ENCODE measurements around the gene STK11IP.

STK11IP gene

DNA sequence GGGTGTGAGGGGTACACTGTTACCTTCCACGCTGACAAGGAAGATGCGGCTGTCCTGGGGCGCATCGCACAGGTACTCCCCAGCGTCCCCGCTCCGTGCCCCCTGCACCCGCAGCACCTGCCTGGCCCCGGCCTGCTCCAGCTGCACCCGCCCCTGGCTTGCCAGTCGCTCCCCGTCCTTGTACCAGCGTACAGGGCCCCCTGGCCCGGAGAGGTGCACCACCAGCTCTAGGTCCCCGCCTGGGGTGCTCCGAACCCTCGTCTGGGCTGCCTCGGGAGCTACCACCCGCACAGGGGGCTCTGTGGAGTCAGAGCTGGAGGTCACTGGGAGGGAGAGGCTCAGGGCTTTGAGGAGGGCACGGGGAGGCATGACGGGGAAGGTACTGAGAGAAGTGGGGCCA lies 40.3 kb upstream of the STK11IP start:
- H3K9me3 ChIP-seq (ENCODE audit: control insufficient read depth, low read length): no peaks in the 10 kb centered on the region
- peaks cover 14% of the 10 kb centered on the region for H3K27me3 ChIP-seq (ENCODE audit: control insufficient read depth, insufficient read depth, low read length)
- H3K4me1 ChIP-seq (ENCODE audit: control insufficient read depth, insufficient read depth, low read length): peaks cover 8% of the 10 kb centered on the region
- H3K9ac ChIP-seq (ENCODE audit: low read length): no peak overlapping the region
- no peaks in the 10 kb centered on the region for H3K36me3 ChIP-seq (ENCODE audit: control insufficient read depth, insufficient read depth, low read length)
- H3K4me3 ChIP-seq (ENCODE audit: low read length): no peak overlapping the region

DNA sequence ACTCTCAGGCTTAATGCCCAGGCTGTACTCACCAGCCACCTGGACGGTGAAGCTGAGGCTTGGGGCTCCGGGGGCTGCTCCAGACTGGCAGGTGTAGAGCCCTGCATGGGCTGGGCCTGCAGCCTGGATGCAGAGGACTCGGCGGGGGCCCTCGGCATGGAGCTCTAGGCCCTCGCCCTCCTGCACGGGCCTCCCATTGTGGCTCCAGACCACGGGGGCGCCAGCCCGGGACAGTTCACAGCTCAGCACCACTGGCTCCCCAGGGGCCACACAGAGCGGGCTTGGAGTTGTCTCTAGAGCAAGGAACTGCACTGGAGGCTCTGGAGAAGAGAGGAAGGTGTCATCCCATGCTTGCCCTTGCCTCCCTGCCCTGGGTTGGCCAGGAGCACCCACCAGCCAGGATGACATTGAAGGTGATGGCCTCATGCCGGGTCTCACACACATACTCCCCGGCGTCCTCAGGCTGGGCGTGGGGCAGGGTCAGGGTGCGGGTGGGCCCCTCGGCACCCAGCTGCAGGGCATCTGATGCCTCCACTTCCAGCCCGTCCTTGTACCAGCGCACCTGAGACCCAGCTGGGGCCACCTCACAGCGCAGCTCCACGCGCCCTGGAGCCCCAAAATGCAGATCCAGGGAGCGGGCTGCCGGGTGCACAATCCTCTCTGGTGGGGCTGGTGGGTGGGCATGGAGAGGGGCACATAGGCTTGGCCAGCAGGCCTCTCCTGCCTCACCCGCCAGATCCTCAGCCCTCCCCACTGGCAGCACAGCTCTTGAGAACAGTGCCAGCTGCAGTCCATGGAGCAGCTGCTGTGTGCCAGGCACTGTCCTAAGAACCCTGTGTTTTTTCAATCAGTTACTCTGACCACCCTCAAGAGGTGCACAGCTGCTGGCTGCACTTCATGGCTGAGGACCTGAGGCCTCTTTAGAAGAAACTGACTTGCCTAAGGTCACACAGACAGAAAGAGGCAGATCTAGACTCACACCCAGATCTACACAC lies 39.6 kb upstream of the STK11IP start:
- no peak overlapping the region for H3K9ac ChIP-seq (ENCODE audit: low read length)
- no peak overlapping the region for H3K4me3 ChIP-seq (ENCODE audit: low read length)
- H3K4me1 ChIP-seq (ENCODE audit: control insufficient read depth, insufficient read depth, low read length): peaks cover 4% of the 10 kb centered on the region
- H3K36me3 ChIP-seq (ENCODE audit: control insufficient read depth, insufficient read depth, low read length): no peaks in the 10 kb centered on the region
- no peaks in the 10 kb centered on the region for H3K9me3 ChIP-seq (ENCODE audit: control insufficient read depth, low read length)
- peaks cover 9% of the 10 kb centered on the region for H3K27me3 ChIP-seq (ENCODE audit: control insufficient read depth, insufficient read depth, low read length)

DNA sequence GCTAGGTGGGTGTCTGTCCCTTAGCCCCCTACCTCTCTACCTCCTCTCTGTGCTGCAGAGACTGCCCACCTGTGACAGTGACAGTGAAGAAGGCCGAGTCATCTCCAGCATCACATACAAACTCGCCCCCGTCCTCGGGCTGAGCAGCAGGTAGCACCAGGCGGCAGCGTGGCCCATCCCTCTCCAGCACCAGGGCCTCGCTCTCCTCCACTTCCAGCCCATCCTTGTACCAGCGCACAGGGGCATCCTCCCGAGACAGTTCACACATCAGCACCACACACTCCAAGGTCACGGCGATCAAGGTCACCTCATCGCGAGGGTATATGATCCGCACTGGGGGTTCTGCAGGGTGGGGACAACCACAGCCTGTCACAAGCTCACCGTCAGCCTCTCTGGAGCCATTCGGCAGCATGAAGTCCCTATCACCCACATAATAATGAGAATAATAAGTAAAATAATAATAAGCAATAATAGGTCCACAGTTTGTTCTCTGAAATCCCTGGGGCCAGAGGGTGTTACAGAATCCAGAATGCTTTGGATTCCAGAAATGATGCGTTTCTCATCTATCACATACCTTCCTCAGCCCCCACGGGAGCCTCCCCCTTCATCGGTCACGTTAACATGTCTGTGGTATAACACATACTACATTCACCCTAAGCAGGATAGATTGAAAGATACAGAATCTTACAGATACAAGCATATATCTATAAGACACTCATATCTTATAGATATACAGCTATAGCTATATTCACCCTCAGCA lies 38.3 kb upstream of the STK11IP start:
- H3K36me3 ChIP-seq (ENCODE audit: control insufficient read depth, insufficient read depth, low read length): no peaks in the 10 kb centered on the region

DNA sequence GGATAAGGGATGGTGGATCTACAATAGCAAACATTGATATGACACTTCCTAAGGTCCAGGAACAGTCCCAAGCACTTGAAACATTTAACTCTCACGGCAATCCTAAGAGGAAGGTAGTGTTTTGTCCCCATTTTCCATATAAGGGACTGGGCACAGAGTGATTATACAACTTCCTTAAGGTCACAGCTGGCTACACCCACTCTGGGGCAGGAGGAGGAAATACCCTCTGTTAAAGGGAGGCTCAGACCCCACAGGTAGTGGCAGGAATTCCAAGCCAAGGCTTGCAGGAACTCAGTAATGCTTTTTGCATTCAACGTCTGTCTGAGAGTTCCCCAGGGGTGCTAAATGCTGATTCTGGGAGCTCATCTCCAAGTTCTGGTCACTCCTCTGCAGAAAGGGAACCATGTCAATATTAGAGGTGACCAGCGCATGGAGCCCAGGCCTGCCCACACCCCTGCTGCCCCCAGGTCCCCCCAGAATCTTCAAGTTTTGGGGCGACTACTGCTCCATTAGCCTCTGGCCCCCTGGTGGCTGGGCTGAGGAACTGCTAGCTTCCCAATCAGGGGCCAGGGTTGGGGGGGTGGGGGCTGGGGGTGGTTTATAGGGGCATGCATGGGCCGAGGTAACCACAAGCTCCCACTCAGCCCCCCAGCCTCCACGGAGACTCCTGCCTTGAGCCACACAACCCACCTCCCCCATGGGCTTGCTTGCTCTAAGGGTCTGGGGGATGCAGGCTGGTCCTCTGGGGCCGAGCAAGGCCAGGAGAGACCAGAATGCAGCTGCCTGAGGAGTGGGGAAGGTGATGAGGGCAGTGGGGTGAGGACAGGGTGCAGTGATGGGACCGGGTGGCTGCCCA lies 37.4 kb upstream of the STK11IP start:
- Histone ChIP-seq H3K36me3 (ENCODE audit: control insufficient read depth, insufficient read depth, low read length) (no peaks in the 10 kb centered on the region), H3K9me3 (ENCODE audit: control insufficient read depth, low read length) (no peaks in the 10 kb centered on the region), H3K4me1 (ENCODE audit: control insufficient read depth, insufficient read depth, low read length) (no peaks in the 10 kb centered on the region), H3K9ac (ENCODE audit: low read length) (no peak overlapping the region), H3K4me3 (ENCODE audit: low read length) (no peak overlapping the region), H3K27me3 (ENCODE audit: control insufficient read depth, insufficient read depth, low read length) (no peaks in the 10 kb centered on the region)

More for the DNA sequence above, 38.3 kb upstream of the STK11IP start:
- no peak overlapping the region for H3K4me3 ChIP-seq (ENCODE audit: low read length)
- no peaks in the 10 kb centered on the region for H3K27me3 ChIP-seq (ENCODE audit: control insufficient read depth, insufficient read depth, low read length)
- H3K9me3 ChIP-seq (ENCODE audit: control insufficient read depth, low read length): no peaks in the 10 kb centered on the region
- H3K4me1 ChIP-seq (ENCODE audit: control insufficient read depth, insufficient read depth, low read length): no peaks in the 10 kb centered on the region
- H3K9ac ChIP-seq (ENCODE audit: low read length): no peak overlapping the region

DNA sequence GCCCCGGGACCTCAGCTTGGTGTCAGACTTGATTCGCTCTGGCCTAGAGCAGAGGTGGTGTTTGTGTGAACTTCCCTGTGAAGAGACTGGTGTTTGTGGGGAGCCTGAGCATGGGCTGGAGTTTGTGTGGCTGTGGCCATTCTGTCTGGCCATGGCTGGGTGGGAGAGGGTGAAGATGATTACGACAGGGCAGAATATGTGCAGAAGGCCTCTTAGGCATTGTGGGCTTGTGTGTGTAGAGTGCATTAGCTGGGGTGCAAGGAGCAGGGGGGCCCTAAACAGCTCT lies 36.8 kb upstream of the STK11IP start:
- H3K9ac ChIP-seq (ENCODE audit: low read length): no peak overlapping the region
- H3K36me3 ChIP-seq (ENCODE audit: control insufficient read depth, insufficient read depth, low read length): no peaks in the 10 kb centered on the region
- no peaks in the 10 kb centered on the region for H3K4me1 ChIP-seq (ENCODE audit: control insufficient read depth, insufficient read depth, low read length)
- no peak overlapping the region for H3K4me3 ChIP-seq (ENCODE audit: low read length)
- no peaks in the 10 kb centered on the region for H3K27me3 ChIP-seq (ENCODE audit: control insufficient read depth, insufficient read depth, low read length)
- H3K9me3 ChIP-seq (ENCODE audit: control insufficient read depth, low read length): no peaks in the 10 kb centered on the region

DNA sequence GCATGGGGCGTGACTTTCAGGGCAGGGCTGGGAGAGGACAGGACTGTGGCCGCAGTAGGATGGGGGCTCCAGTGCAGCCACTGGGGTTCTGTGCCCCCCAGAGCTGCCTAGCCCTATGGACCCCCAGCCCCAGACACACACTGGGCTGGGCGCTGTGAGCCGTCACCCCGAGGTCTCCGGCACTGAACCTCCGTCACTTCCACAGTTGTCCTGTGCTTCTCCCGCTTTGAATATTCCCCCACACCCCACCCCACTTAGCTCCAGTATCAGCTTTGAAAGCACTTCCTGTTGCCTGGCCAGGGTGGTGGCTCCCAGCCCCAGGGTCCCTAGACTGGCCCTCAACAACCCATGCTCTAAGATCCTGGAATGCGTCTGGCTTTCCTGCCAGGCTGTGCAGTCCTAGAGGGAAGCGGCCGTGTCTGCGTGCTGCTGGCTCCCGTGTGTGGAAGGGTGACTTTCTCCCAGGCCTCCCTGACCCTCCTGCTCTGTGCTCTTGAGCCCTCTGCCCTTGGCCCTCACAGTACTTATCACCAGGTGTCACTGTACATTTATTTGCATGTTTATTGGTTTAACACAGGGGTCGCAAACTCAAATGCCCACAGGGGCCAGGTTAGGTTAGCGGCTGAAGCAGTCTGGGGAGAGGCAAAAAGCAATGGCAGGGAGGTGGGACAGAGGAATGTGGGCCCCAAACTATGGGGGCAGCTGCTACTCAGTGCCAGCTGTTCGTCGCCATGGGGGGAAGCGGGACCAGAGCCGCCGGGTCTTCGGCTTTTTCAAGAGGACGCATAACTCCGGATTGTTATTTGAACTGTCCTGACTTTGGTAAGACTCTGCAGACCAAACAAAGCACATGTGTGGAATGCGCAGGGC lies 36.2 kb upstream of the STK11IP start:
- Histone ChIP-seq H3K4me3 (ENCODE audit: low read length) (no peak overlapping the region), H3K36me3 (ENCODE audit: control insufficient read depth, insufficient read depth, low read length) (no peaks in the 10 kb centered on the region), H3K27me3 (ENCODE audit: control insufficient read depth, insufficient read depth, low read length) (no peaks in the 10 kb centered on the region), H3K4me1 (ENCODE audit: control insufficient read depth, insufficient read depth, low read length) (no peaks in the 10 kb centered on the region), H3K9ac (ENCODE audit: low read length) (no peak overlapping the region), H3K9me3 (ENCODE audit: control insufficient read depth, low read length) (no peaks in the 10 kb centered on the region)

DNA sequence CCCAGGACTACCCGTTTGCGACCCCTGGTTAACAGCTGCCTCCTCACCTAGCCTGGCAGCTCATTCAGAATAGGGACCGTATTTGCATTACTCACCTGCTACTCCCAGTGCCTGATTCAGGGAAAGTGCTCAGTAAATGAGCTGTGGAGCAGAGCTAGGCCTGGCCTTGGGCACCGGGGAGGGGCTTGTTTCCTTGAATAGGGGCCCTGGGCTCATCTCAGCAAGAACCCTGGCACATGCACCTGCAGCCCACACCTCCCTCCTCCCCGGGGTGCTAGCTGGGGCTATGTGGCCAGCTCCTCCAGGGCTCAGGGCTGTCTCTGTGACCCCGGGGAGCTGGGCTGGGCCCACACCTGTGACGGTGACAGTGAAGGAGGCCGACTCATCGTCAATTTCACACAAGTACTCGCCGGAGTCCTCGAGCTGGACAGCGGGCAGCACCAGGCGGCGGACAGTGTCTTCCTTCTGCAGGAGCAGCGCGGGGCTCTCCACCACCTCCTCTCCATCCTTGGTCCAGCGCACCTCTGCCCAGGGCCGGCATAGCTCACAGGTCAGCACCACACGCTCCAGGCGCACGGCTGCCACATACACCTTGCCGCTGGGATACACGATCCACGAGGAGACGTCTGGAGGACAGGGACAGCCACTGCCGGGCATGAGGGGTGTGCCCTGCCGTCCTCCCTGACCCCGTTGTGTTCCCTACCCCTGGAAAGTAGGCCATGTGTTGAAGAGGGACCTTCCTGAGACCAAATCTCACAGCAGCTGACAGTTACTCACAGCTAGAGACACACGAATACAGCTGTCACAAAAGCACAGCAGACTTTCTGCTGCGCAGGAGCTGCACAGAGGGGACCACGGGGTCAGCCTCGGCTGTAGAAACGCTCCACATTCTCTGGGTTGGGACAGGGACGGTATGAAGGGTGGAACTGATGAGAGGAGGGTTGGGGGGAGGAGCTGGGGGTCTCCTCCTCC lies 35.3 kb upstream of the STK11IP start:
- H3K4me3 ChIP-seq (ENCODE audit: low read length): no peak overlapping the region
- H3K9me3 ChIP-seq (ENCODE audit: control insufficient read depth, low read length): no peaks in the 10 kb centered on the region
- H3K27me3 ChIP-seq (ENCODE audit: control insufficient read depth, insufficient read depth, low read length): no peaks in the 10 kb centered on the region
- no peaks in the 10 kb centered on the region for H3K36me3 ChIP-seq (ENCODE audit: control insufficient read depth, insufficient read depth, low read length)
- H3K4me1 ChIP-seq (ENCODE audit: control insufficient read depth, insufficient read depth, low read length): no peaks in the 10 kb centered on the region
- H3K9ac ChIP-seq (ENCODE audit: low read length): no peak overlapping the region

DNA sequence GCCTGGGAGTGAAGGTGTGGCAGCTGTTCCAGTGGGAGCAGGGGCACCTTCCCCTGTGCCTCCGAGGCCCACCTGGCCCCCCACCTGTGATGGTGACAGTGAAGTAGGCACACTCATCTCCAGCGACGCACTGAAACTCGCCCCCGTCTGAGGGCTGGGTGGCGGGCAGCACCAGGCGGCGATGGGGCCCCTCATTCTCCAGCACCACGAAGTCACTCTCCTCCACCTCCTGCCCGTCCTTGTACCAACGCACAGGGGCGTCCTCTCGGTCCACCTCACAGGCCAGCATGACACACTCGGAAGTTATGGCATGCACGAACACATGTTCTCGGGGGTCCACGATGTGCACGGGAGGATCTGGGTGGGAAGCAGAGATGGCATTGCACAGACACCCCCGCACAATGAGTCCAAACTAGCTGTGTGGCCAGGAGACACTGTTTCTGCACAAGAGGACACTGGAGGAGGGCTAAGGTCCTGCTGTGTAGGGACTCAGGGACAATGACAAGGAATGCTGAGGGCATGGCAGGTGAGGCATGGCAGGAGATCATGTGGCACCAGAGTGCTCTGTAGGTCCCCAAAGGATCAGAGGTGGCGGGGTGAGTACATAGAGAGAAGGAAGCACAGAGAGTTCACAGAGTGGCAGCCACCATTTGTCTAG lies 34.3 kb upstream of the STK11IP start:
- no peaks in the 10 kb centered on the region for H3K27me3 ChIP-seq (ENCODE audit: control insufficient read depth, insufficient read depth, low read length)
- no peak overlapping the region for H3K9ac ChIP-seq (ENCODE audit: low read length)
- no peaks in the 10 kb centered on the region for H3K36me3 ChIP-seq (ENCODE audit: control insufficient read depth, insufficient read depth, low read length)
- no peak overlapping the region for H3K4me3 ChIP-seq (ENCODE audit: low read length)
- no peaks in the 10 kb centered on the region for H3K9me3 ChIP-seq (ENCODE audit: control insufficient read depth, low read length)
- H3K4me1 ChIP-seq (ENCODE audit: control insufficient read depth, insufficient read depth, low read length): no peaks in the 10 kb centered on the region

DNA sequence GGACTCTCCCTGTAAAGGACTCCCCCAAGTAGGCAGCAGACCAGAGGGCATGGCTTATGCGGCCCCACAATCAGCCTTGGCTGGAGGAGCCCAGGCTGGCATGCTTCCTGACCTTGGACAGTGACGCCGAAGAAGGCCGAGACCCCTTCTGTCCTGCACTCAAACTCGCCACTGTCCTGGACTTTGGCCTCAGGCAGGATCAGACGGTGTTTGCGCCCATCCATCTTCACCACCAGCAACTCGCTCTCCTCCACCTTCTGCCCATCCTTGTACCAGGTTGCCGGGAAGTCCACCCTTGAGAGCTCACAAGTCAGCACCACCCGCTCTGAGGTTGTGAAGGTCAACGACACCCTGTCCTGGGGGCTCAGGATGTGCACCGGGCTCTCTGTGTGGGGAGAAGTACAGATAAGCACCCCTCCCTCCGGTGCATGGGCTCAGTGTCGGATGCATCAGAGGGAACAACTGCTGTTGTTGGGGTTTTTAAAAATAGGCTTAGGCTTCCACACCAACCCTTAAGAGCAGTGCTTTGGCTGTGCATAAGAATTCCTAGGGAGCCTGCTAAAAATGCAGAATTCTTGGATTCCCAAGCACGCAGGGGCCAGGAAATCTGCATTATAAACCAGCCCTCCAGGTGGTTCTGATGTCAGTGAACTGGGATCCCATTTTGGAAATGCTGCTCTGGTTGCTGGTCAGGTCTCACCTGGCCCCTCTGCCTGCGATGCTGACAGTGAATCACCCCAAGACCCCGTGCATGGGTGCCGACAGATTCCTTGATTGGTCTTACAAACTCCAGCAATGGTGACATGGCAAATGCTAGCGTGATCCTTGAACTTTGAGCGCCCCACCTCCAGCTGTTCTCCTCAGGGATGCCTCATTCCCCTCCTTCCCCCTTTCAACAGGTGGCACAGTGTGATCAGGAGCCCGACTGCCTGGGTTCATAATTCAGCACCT lies 32.3 kb upstream of the STK11IP start:
- peaks cover 9% of the 10 kb centered on the region for H3K27me3 ChIP-seq (ENCODE audit: control insufficient read depth, insufficient read depth, low read length)
- H3K4me1 ChIP-seq (ENCODE audit: control insufficient read depth, insufficient read depth, low read length): no peaks in the 10 kb centered on the region
- H3K4me3 ChIP-seq (ENCODE audit: low read length): no peak overlapping the region
- no peak overlapping the region for H3K9ac ChIP-seq (ENCODE audit: low read length)
- H3K9me3 ChIP-seq (ENCODE audit: control insufficient read depth, low read length): no peaks in the 10 kb centered on the region
- no peaks in the 10 kb centered on the region for H3K36me3 ChIP-seq (ENCODE audit: control insufficient read depth, insufficient read depth, low read length)

All from mucosa of stomach (tissue), 1 donor.